Measurements from ENCODE around the gene GSTM2. TPM values are rescaled to one million over a fixed set of nuclear protein-coding genes. Genes with fewer than 3 reads are reported as not detected.

GSTM2 gene
- total RNA-seq, 1 donor from 2014 or later, result 51.2 TPM

GRCh38 chr1:109629372-109630030 is 38.4 kb upstream of the GSTM2 start:
- no peak for DNase-seq (ENCODE audit: low spot score)

- no peak for DNase-seq (ENCODE audit: low spot score)
Measured at GRCh38 chr1:109630081-109630897, 37.6 kb upstream of the GSTM2 start.

- no peak for DNase-seq (ENCODE audit: low spot score)
Measured at GRCh38 chr1:109630898-109631512, 36.9 kb upstream of the GSTM2 start.

- no peak for DNase-seq (ENCODE audit: low spot score)
Measured at GRCh38 chr1:109631513-109632505, 36.0 kb upstream of the GSTM2 start.

- no peak for DNase-seq (ENCODE audit: low spot score)
Measured at GRCh38 chr1:109632671-109633346, 35.0 kb upstream of the GSTM2 start.

GRCh38 chr1:109634292-109634691 is 33.6 kb upstream of the GSTM2 start:
- no peak for DNase-seq (ENCODE audit: low spot score)

GRCh38 chr1:109634771-109635750 is 32.8 kb upstream of the GSTM2 start:
- no peak for DNase-seq (ENCODE audit: low spot score)

- no peak for DNase-seq (ENCODE audit: low spot score)
Measured at GRCh38 chr1:109635862-109636200, 32.0 kb upstream of the GSTM2 start.

- no peak for DNase-seq (ENCODE audit: low spot score)
Measured at GRCh38 chr1:109636201-109636952, 31.5 kb upstream of the GSTM2 start.

- peak; percentile 39 for DNase-seq (ENCODE audit: low spot score)
Measured at GRCh38 chr1:109637446-109637845, 30.4 kb upstream of the GSTM2 start.

GRCh38 chr1:109639063-109639840 is 28.6 kb upstream of the GSTM2 start:
- peak; percentile 67 for DNase-seq (ENCODE audit: low spot score)

- peak; percentile 84 for DNase-seq (ENCODE audit: low spot score)
Measured at GRCh38 chr1:109639841-109640184, 28.0 kb upstream of the GSTM2 start.

GRCh38 chr1:109640285-109640865 is 27.5 kb upstream of the GSTM2 start:
- peak; percentile 89 for DNase-seq (ENCODE audit: low spot score)

- no peak for DNase-seq (ENCODE audit: low spot score)
Measured at GRCh38 chr1:109641078-109641740, 26.6 kb upstream of the GSTM2 start.

GRCh38 chr1:109641861-109642260 is 26.0 kb upstream of the GSTM2 start:
- no peak for DNase-seq (ENCODE audit: low spot score)

- no peak for DNase-seq (ENCODE audit: low spot score)
Measured at GRCh38 chr1:109642626-109643025, 25.2 kb upstream of the GSTM2 start.

All from mesenteric fat pad (tissue), 1 donor.